ENCODE measurements around the gene SPDYE1. TPM values are rescaled to one million over a fixed set of nuclear protein-coding genes. Genes with fewer than 3 reads are reported as not detected.
A peak's percentile ranks its signal among the peaks of the same experiment; 100 is the strongest.
"Not testable (repeated sequence)": the region's sequence is repeated elsewhere in the genome, so short reads cannot be mapped to it uniquely, and the experiment has no call there.

Gene SPDYE1
- total RNA-seq, 1 donor from 2014 or later, result not detected

DNA sequence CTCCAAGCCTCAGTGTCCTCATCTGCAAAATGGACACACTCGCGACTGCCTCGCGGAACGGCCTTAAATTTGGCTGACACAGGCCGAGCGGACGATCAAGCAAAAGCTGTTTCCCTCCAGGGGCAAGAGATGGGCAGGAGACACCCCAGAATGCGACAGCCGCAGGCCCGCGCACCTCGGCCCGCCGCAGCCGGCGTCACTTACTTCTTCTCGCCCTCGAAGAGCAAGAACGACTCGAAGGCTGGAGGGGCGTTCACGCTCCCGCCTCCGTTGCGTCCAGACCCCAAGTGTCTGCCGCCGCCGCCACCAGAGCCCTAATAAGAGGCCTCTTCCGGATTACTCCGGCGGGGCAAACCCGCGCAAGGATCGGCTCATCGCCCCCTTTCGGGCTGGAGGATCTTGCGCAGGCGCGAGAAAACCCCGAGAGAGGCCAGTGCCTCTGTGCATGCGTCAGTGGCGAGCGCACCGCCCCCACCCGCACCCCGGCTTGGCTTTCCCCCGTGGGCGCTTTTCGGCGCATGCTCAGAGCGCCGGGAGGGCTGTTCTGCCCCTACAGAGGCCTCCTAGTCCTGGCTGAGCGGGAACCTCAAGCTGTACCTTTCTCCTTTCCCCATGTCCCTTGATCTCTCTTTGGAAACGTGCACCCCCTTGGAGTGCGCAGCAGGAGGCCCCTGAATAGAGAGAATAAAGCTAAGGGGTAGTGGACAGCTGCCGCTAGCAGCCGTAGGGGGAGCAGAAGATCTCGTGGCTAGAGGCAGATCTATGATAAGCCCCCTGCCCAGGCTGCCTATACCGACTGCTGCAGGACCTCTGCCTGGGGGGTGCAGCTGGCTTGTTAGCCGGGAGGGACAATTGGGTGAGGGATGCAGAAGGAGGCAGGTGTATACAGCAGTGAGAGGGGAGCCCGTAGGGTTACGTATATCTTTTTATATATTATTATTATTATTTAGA, 21.4 kb downstream of the SPDYE1 start:
- intact Hi-C loops (cut with DNase I); H3K27me3 ChIP-seq; H3K9me3 ChIP-seq; H3K36me3 ChIP-seq: not testable (repeated sequence)
- TF ChIP-seq POLR2A (IDR thresholded peaks at IDR 0.05) (peak in 1 of 2 donors; percentile 4), POLR2AphosphoS5 (IDR thresholded peaks at IDR 0.05; ENCODE audit: insufficient read depth in 1 of 2, low read depth in 1 of 2) (peak; percentile 78 to 85)
- TF ChIP-seq, protein P1, sequence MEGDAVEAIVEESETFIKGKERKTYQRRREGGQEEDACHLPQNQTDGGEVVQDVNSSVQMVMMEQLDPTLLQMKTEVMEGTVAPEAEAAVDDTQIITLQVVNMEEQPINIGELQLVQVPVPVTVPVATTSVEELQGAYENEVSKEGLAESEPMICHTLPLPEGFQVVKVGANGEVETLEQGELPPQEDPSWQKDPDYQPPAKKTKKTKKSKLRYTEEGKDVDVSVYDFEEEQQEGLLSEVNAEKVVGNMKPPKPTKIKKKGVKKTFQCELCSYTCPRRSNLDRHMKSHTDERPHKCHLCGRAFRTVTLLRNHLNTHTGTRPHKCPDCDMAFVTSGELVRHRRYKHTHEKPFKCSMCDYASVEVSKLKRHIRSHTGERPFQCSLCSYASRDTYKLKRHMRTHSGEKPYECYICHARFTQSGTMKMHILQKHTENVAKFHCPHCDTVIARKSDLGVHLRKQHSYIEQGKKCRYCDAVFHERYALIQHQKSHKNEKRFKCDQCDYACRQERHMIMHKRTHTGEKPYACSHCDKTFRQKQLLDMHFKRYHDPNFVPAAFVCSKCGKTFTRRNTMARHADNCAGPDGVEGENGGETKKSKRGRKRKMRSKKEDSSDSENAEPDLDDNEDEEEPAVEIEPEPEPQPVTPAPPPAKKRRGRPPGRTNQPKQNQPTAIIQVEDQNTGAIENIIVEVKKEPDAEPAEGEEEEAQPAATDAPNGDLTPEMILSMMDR (IDR thresholded peaks at IDR 0.05), result peak; percentile 41 to 46 (median 45)
- Histone ChIP-seq H3K4me3 (peak overlapping the region; percentile 74 to 80), H3K27ac (peak overlapping the region; percentile 81), H3K4me1 (peaks cover 18% of the 10 kb centered on the region)
- peak in 1 of 2 donors; percentile 95 for DNase-seq (ENCODE audit: extremely low spot score in 2 of 2)

DNA sequence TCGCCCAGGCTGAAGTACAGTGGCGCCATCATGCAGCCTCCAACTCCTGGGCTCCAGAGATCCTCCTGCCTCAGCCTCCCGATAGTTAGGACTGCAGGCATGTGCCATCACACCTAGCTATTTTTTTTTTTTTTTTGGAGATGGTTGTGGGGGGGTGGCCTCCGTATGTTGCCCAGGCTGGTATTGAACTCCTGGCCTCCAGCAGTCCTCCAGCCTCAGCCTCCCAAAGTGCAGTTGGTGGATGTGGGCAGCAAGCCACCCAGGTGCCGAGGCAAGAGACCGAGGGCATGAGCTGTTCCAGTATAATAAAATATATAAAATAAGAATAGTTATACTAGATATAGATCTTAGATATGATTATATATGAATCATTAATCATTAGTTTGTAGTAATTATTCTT, 22.1 kb downstream of the SPDYE1 start:
- H3K27me3 ChIP-seq; intact Hi-C loops (cut with DNase I); H3K9me3 ChIP-seq; H3K4me3 ChIP-seq; H3K36me3 ChIP-seq; DNase-seq (ENCODE audit: extremely low spot score in 2 of 2): not testable (repeated sequence)
- Histone ChIP-seq H3K4me1 (peaks cover 18% of the 10 kb centered on the region), H3K27ac (peak overlapping the region; percentile 81)

DNA sequence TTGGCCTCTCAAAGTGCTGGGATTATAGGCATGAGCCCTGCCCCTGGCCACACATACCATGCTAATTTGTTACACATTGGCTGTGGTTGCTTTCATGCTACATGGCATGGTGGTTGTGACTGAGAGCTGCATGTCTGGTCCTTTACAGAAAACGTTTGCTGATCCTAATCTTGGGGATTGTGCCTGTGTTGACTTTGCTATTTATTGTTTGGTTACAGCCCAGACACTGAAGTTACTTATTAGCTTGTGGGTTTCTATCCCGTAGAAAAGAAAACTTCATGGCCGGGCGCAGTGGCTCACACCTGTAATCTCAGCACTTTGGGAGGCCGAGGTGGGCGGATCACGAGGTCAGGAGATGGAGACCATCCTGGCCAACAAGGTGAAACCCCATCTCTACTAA, 24.4 kb downstream of the SPDYE1 start:
- H3K27me3 ChIP-seq; intact Hi-C loops (cut with DNase I); H3K9me3 ChIP-seq; DNase-seq (ENCODE audit: extremely low spot score in 2 of 2); H3K4me3 ChIP-seq; H3K27ac ChIP-seq; H3K36me3 ChIP-seq: not testable (repeated sequence)
- peaks cover 16% of the 10 kb centered on the region for H3K4me1 ChIP-seq

DNA sequence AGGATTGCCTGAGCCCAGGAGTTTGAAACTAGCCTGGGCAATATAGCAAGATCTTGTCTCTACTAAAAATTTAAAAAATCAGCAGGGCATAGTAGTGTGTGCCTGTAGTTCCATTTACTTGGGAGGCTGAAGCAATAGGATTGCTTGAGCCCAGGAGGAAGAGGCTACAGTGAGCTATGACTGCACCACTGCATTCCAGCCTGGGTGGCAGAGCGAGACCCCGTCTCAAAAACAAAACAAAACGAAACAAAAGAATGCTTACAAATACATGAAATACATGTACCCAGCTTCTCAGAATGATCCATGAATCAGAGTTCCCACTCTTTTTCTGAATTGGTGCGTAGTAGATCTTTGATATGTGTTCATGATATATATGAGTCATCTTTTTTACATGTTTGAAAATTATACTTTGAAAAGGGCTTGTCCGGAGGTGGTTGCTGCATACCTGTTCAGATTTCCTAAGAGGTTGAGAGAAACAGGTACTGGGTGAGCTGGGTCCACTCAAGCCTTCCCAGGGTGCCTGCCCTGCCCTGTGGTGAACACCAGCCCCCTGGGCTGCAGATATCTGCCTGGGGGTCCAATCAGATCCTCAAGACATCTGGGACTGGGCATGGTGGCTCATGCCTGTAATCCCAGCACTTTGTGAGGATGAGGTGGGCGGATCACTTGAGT, 25.2 kb downstream of the SPDYE1 start:
- H3K4me3 ChIP-seq; intact Hi-C loops (cut with DNase I); H3K27me3 ChIP-seq; H3K9me3 ChIP-seq; DNase-seq (ENCODE audit: extremely low spot score in 2 of 2); H3K36me3 ChIP-seq; H3K27ac ChIP-seq: not testable (repeated sequence)
- peaks cover 10% of the 10 kb centered on the region for H3K4me1 ChIP-seq

DNA sequence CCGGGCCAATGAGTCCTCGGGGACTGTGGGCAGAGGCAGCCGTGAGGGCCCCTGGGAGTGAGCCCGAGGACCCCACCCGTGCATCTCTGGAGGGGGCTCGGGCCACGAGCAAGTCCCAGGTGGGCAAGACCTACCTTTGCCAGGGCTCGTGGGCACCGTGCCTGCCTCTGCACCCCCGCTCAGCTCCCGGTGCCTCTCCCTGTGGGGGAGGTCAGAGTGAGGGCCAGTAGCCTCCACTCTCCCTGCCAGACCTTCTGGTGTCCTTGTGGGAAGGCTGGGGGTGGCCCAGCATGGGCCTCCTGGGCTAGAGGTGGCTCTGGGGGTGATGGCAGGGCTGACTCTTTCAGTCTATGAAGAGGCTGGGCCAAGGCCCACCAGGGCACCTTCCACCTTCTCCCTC, 31.7 kb downstream of the SPDYE1 start:
- DNase-seq (ENCODE audit: extremely low spot score in 2 of 2); intact Hi-C loops (cut with DNase I); H3K4me3 ChIP-seq: not testable (repeated sequence)

DNA sequence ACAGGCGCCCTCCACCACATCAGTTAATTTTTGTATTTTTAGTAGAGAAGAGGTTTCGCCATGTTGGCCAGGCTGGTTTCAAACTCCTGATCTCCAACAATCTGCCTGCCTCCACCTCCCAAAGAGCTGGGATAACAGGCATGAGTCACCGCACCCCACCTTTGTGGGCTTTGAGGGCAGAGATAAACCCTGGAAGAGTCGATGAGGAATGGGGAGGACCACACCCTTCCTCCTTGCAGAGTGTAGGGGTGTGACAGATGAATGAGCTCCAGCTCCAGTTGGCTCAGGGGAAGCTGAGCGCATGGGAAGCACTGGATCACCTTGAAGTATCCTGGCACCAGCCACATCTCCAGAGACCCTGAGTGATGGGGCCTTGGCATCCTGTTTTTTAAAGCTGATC, 32.3 kb downstream of the SPDYE1 start:
- H3K9me3 ChIP-seq; H3K4me1 ChIP-seq; H3K4me3 ChIP-seq; H3K36me3 ChIP-seq; H3K27me3 ChIP-seq; intact Hi-C loops (cut with DNase I); DNase-seq (ENCODE audit: extremely low spot score in 2 of 2); H3K27ac ChIP-seq: not testable (repeated sequence)

More for the DNA sequence above, 31.7 kb downstream of the SPDYE1 start:
- not testable (repeated sequence) for H3K27ac ChIP-seq, H3K4me1 ChIP-seq, H3K27me3 ChIP-seq, H3K36me3 ChIP-seq, H3K9me3 ChIP-seq

DNA sequence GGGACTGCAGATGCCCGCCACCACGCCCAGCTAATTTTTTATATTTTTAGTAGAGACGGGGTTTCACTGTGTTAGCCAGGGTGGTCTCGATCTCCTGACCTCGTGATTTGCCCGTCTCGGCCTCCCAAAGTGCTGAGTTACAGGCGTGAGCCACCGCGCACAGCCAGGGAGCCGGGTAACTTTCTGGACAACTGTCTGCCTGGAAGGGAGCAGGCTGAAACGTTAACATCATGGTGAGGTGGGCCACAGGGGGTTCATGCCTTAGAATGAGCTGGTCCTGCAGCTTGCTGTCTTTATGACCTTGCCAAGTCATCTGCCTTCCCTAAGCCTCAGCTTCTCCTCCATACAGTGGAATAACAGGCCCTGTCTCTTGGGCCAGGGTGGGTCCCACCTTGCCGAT, 33.6 kb downstream of the SPDYE1 start:
- H3K27ac ChIP-seq; H3K4me3 ChIP-seq; H3K27me3 ChIP-seq; H3K36me3 ChIP-seq; intact Hi-C loops (cut with DNase I); H3K4me1 ChIP-seq; H3K9me3 ChIP-seq: not testable (repeated sequence)
- peak in 1 of 2 donors; percentile 10 for DNase-seq (ENCODE audit: extremely low spot score in 2 of 2)

DNA sequence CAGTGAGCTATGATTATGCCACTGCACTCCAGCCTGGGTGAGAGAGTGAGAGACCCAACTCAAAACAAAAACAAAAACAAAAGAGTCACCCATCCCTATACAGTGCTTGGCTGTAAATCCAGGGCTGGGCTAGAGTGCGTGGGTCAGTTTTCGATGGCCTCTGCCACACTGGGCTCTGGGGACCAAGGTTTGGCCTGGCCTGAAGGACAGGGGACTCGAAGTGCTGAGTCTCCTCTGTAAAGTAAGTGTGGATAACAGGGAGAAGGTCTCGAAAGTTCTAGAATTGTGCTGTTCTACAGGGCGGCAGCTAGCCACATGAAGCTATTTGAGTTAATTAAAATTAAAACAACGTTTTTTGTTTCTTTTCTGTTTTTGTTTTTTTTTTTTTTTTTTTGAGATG, 34.3 kb downstream of the SPDYE1 start:
- DNase-seq (ENCODE audit: extremely low spot score in 2 of 2); H3K36me3 ChIP-seq; H3K27me3 ChIP-seq; H3K9me3 ChIP-seq; intact Hi-C loops (cut with DNase I); H3K27ac ChIP-seq; H3K4me1 ChIP-seq; H3K4me3 ChIP-seq: not testable (repeated sequence)

DNA sequence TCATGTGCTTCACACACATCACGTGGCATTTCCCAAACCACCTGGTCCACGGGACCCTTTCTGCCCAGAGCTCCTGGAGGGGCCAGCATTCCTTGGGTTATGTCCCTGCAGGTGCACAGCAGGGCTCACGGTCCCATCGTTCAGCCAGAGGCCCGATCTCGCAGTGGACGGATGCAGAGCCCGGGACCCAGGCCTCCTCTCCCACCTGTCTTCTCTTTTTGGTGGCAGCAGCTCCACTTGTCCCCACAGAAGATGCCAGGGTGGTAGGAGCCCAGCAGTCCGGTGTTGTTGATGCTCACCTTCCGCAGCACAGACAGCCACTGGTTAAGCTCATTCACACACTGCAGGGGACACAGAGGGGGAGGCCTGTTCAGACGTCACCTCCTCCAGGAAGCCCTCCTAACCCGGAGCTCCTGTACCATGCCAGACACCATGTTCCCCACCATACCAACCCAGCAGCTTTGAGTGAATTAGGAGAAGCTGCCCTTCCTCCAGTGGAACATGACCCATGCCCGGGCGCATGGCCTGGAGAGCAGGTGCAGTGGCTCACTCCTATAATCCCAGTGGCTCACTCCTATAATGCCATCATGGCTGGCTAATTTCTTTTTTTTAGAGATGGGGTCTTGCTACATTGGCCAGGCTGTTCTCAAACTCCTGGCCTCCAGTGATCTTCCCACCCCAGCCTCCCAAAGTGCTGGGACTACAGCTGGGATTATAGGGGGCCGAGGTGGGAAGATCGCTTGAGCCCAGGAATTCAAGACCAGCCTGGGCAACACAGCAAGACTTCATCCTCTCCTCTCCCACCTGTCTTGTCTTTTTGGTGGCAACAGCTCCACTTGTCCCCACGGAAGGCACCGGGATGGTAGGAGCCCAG, 36.5 kb downstream of the SPDYE1 start:
- intact Hi-C loops (cut with DNase I); H3K4me1 ChIP-seq; H3K4me3 ChIP-seq; H3K9me3 ChIP-seq; H3K27me3 ChIP-seq; H3K27ac ChIP-seq; H3K36me3 ChIP-seq; DNase-seq (ENCODE audit: extremely low spot score in 2 of 2): not testable (repeated sequence)

DNA sequence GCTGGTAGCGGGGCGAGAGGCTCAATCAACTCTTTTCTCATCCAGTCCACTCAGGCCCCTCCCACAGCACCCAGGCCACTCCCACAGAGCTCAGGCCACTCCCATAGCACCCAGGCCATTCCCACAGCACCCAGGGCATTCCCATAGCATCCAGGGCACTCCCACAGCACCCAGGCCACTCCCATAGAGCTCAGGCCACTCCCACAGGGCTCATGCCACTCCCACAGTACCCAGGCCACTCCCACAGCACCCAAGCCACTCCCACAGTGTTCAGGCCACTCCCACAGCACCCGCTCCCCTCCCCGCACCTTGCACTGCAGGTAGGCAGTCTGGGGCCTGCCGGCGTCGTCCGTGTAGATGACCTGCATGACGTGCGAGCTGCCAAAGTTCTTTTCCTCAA, 38.7 kb downstream of the SPDYE1 start:
- intact Hi-C loops (cut with DNase I); H3K36me3 ChIP-seq; DNase-seq (ENCODE audit: extremely low spot score in 2 of 2); H3K27me3 ChIP-seq; H3K4me1 ChIP-seq; H3K9me3 ChIP-seq; H3K4me3 ChIP-seq; H3K27ac ChIP-seq: not testable (repeated sequence)

DNA sequence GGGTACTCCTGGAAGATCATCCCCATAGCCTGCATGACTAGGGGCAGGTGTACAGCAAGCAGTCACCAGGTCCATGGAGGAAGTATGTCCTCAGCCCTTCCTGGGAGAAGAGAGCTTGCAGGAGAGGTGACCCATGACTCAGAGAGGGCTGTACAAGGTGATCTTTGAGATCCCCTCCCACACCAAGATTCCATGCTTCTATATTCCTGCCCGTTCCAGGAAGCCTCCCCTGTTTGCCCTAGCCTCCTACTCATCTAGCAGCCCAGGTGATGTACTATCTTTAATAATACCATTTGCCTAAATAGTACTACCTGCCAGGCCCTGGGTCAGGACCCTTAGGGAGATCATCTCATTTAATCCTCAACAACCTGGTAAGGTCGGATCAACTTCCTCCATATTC, 40.3 kb downstream of the SPDYE1 start:
- H3K27me3 ChIP-seq; intact Hi-C loops (cut with DNase I); H3K4me1 ChIP-seq; DNase-seq (ENCODE audit: extremely low spot score in 2 of 2); H3K9me3 ChIP-seq; H3K4me3 ChIP-seq; H3K36me3 ChIP-seq; H3K27ac ChIP-seq: not testable (repeated sequence)

Data from vagina (tissue), 2 donors.